ENCODE measurements around the gene CHODL. TPM values are rescaled to one million over a fixed set of nuclear protein-coding genes. Genes with fewer than 3 reads are reported as not detected.

The CHODL gene
- polyA plus RNA-seq, 1 experiment = not detected

- no peaks in the 10 kb centered on the region for H3K27me3 ChIP-seq (ENCODE audit: control insufficient read depth, insufficient read depth, low read length)
- no peaks in the 10 kb centered on the region for H3K36me3 ChIP-seq (ENCODE audit: control insufficient read depth, insufficient read depth, low read length)
- no peak for DNase-seq (ENCODE audit: low read depth)
- ChIA-PET POLR2A (no interaction called here), CTCF (no interaction called here)
- H3K4me3 ChIP-seq (ENCODE audit: low read depth, low read length) = no peak overlapping the region
- no peak for TF ChIP-seq CTCF (IDR thresholded peaks at IDR 0.05; ENCODE audit: insufficient read depth, low read depth, low read length)
These were observed 29.7 kb downstream of the CHODL start for GRCh38 chr21:18274370-18274769.

GRCh38 chr21:18275781-18276180, 31.1 kb downstream of the CHODL start:
- H3K4me3 ChIP-seq (ENCODE audit: low read depth, low read length) = no peak overlapping the region
- DNase-seq (ENCODE audit: low read depth) = no peak
- H3K36me3 ChIP-seq (ENCODE audit: control insufficient read depth, insufficient read depth, low read length) = no peaks in the 10 kb centered on the region
- CTCF ChIA-PET = no interaction called here
- TF ChIP-seq CTCF (IDR thresholded peaks at IDR 0.05; ENCODE audit: insufficient read depth, low read depth, low read length) = no peak
- H3K27me3 ChIP-seq (ENCODE audit: control insufficient read depth, insufficient read depth, low read length) = no peaks in the 10 kb centered on the region
- POLR2A ChIA-PET = no interaction called here

GRCh38 chr21:18285379-18285778, 40.7 kb downstream of the CHODL start:
- ChIA-PET CTCF (no interaction called here), POLR2A (no interaction called here)
- Histone ChIP-seq H3K27me3 (ENCODE audit: control insufficient read depth, insufficient read depth, low read length) (no peaks in the 10 kb centered on the region), H3K36me3 (ENCODE audit: control insufficient read depth, insufficient read depth, low read length) (no peaks in the 10 kb centered on the region), H3K4me3 (ENCODE audit: low read depth, low read length) (no peak overlapping the region)
- no peak for DNase-seq (ENCODE audit: low read depth)
- TF ChIP-seq CTCF (IDR thresholded peaks at IDR 0.05; ENCODE audit: insufficient read depth, low read depth, low read length) = no peak

- POLR2A ChIA-PET = no interaction called here
- H3K4me3 ChIP-seq (ENCODE audit: low read depth, low read length) = no peak overlapping the region
- no peak for TF ChIP-seq CTCF (IDR thresholded peaks at IDR 0.05; ENCODE audit: insufficient read depth, low read depth, low read length)
- CTCF ChIA-PET = no interaction called here
- no peaks in the 10 kb centered on the region for H3K27me3 ChIP-seq (ENCODE audit: control insufficient read depth, insufficient read depth, low read length)
- H3K36me3 ChIP-seq (ENCODE audit: control insufficient read depth, insufficient read depth, low read length) = no peaks in the 10 kb centered on the region
- no peak for DNase-seq (ENCODE audit: low read depth)
These were observed 45.2 kb downstream of the CHODL start for GRCh38 chr21:18289876-18290275.

GRCh38 chr21:18294100-18294499, 49.5 kb downstream of the CHODL start:
- Histone ChIP-seq H3K36me3 (ENCODE audit: control insufficient read depth, insufficient read depth, low read length) (no peaks in the 10 kb centered on the region), H3K4me3 (ENCODE audit: low read depth, low read length) (no peak overlapping the region), H3K27me3 (ENCODE audit: control insufficient read depth, insufficient read depth, low read length) (no peaks in the 10 kb centered on the region)
- POLR2A ChIA-PET = no interaction called here
- CTCF ChIA-PET = no interaction called here
- DNase-seq (ENCODE audit: low read depth) = no peak
- no peak for TF ChIP-seq CTCF (IDR thresholded peaks at IDR 0.05; ENCODE audit: insufficient read depth, low read depth, low read length)

Data from BJ (cell line).